HepG2 (cell line): ENCODE measurements around the gene HSDL2. TPM values are rescaled to one million over a fixed set of nuclear protein-coding genes. Genes with fewer than 3 reads are reported as not detected.

Experiments used
- CSRNP1 ChIP-seq: sonication (generic); formaldehyde crosslinking; IDR thresholded peaks from 2 replicates; pipeline ENCODE4 v1.8.1; 2023; ENCODE audit warnings: mild to moderate bottlenecking, missing genetic modification reagents
- HMGXB3 ChIP-seq: sonication (generic); formaldehyde crosslinking; IDR thresholded peaks from 2 replicates; pipeline ENCODE4 v1.4.0; 2020; ENCODE audit warnings: missing genetic modification reagents, borderline replicate concordance
- RELA ChIP-seq: sonication (generic); formaldehyde crosslinking; IDR thresholded peaks from 2 replicates; pipeline ENCODE4 v1.4.0; 2020; ENCODE audit warnings: missing genetic modification reagents
- SMAD3 ChIP-seq: sonication (generic); formaldehyde crosslinking; IDR thresholded peaks from 2 replicates; pipeline ENCODE4 v1.4.0; 2020; ENCODE audit warnings: missing genetic modification reagents
- TGIF2 ChIP-seq: IDR thresholded peaks from 2 replicates; pipeline ENCODE4 v1.6.1; 2016; ENCODE audit warnings: control low read depth, missing compliant biosample characterization
- ZNF609 ChIP-seq: sonication (generic); formaldehyde crosslinking; IDR thresholded peaks from 2 replicates; pipeline ENCODE4 v1.4.0; 2020; ENCODE audit warnings: mild to moderate bottlenecking, missing genetic modification reagents, borderline replicate concordance
- ZNF740 ChIP-seq: sonication (generic); formaldehyde crosslinking; IDR thresholded peaks from 2 replicates; pipeline ENCODE4 v1.4.0; 2020; ENCODE audit warnings: missing genetic modification reagents
- polyA plus RNA-seq, 8 experiments: library from polyadenylated mRNA; depleted of rRNA in 3 of 8; stranded (reverse) in 7 of 8; unstranded in 1 of 8; fragments of >200 nt; fragmentation: Illumina TruSeq in 4 of 8; extraction: Trizol in 4 of 8; gene quantifications; 2 replicates each; pipeline versions ENCODE4 v1.2.1 to v1.2.3, GENCODE V29; 2011 to 2016; ENCODE audit warnings: low read depth in 4 of 8, missing spikeins in 1 of 8, mixed read lengths in 1 of 8; ENCODE audit not compliant: insufficient read depth in 1 of 8
- total RNA-seq, 5 experiments: library from RNA; depleted of rRNA; stranded (reverse); fragments of >200 nt; fragmentation: Illumina TruSeq; extraction: Trizol; gene quantifications; 2 replicates each; pipeline ENCODE4 v1.2.3, GENCODE V29; 2016; ENCODE audit warnings: low read depth in 1 of 5
- TF ChIP-seq, protein P1 (sequence below): sonication (generic); formaldehyde crosslinking; IDR thresholded peaks from 2 replicates; pipeline ENCODE4 v1.8.0; 2022; ENCODE audit warnings: mild to moderate bottlenecking, missing genetic modification reagents; ENCODE audit not compliant: insufficient replicate concordance
- TF ChIP-seq, protein P2 (sequence below), 2 experiments: IDR thresholded peaks; 2 replicates each; pipeline ENCODE4 v1.6.1; 2011 to 2012; ENCODE audit warnings: low read length in 2 of 2, borderline replicate concordance in 1 of 2, low read depth in 1 of 2, mild to moderate bottlenecking in 1 of 2, moderate library complexity in 1 of 2

Gene HSDL2
- total and polyA plus RNA-seq, 2 of the 13 experiments (the other 11 are each of a cell fraction or from before 2014, with no cell fraction given): 55.3 to 80.2 TPM

- TF ChIP-seq CSRNP1 (CRISPR knock-in tag): no peak
- TF ChIP-seq, protein P1, sequence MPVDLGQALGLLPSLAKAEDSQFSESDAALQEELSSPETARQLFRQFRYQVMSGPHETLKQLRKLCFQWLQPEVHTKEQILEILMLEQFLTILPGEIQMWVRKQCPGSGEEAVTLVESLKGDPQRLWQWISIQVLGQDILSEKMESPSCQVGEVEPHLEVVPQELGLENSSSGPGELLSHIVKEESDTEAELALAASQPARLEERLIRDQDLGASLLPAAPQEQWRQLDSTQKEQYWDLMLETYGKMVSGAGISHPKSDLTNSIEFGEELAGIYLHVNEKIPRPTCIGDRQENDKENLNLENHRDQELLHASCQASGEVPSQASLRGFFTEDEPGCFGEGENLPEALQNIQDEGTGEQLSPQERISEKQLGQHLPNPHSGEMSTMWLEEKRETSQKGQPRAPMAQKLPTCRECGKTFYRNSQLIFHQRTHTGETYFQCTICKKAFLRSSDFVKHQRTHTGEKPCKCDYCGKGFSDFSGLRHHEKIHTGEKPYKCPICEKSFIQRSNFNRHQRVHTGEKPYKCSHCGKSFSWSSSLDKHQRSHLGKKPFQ: no peak
- TF ChIP-seq SMAD3 (CRISPR knock-in tag): no peak
- no peak for TF ChIP-seq ZNF740 (CRISPR knock-in tag)
- TF ChIP-seq TGIF2: 0 out of 2 replicates have a peak, but pooled peaks have one; percentile 42
- TF ChIP-seq ZNF609 (CRISPR knock-in tag): no peak
- TF ChIP-seq, protein P2, sequence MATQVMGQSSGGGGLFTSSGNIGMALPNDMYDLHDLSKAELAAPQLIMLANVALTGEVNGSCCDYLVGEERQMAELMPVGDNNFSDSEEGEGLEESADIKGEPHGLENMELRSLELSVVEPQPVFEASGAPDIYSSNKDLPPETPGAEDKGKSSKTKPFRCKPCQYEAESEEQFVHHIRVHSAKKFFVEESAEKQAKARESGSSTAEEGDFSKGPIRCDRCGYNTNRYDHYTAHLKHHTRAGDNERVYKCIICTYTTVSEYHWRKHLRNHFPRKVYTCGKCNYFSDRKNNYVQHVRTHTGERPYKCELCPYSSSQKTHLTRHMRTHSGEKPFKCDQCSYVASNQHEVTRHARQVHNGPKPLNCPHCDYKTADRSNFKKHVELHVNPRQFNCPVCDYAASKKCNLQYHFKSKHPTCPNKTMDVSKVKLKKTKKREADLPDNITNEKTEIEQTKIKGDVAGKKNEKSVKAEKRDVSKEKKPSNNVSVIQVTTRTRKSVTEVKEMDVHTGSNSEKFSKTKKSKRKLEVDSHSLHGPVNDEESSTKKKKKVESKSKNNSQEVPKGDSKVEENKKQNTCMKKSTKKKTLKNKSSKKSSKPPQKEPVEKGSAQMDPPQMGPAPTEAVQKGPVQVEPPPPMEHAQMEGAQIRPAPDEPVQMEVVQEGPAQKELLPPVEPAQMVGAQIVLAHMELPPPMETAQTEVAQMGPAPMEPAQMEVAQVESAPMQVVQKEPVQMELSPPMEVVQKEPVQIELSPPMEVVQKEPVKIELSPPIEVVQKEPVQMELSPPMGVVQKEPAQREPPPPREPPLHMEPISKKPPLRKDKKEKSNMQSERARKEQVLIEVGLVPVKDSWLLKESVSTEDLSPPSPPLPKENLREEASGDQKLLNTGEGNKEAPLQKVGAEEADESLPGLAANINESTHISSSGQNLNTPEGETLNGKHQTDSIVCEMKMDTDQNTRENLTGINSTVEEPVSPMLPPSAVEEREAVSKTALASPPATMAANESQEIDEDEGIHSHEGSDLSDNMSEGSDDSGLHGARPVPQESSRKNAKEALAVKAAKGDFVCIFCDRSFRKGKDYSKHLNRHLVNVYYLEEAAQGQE (IDR thresholded peaks at IDR 0.05; ENCODE audit: borderline replicate concordance in 1 of 2, low read depth in 1 of 2, low read length in 2 of 2): no peak
- no peak for TF ChIP-seq RELA (CRISPR knock-in tag)
- TF ChIP-seq HMGXB3 (CRISPR knock-in tag): no peak
Measured at GRCh38 chr9:112496074-112496722, 116.3 kb downstream of the HSDL2 start (continued).
